ENCODE measurements around the gene LUZP1. TPM values are rescaled to one million over a fixed set of nuclear protein-coding genes. Genes with fewer than 3 reads are reported as not detected.

The LUZP1 gene
- total and polyA plus RNA-seq, 2 experiments from 2014 or later: 23.3 to 27.6 TPM

DNA sequence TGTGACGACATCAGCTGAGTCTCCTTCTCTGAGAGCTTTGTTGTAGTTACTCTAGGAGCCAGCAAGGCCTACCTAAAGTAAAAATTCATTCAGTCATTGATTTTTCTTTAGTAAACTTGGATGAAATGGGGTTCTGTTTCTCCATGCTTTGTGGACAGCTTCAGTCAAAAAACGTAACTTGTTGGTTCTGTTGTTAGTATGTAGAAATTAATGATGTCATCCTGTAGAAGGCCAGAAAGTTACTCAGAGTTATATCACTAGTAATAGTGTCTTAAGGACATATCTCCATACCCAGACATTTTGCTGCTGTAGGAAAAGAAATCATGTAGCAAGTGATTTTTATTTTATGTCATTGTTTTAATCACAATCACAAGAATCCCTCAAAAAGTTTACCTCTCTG lies 106.4 kb downstream of the LUZP1 start:
- Histone ChIP-seq H3K4me3 (no peak overlapping the region), H3K36me3 (replicated peaks; ENCODE audit: insufficient read depth, low read depth) (no peaks in the 10 kb centered on the region), H2AFZ (no peak overlapping the region), H3K9me2 (replicated peaks; ENCODE audit: insufficient read depth) (no peaks in the 10 kb centered on the region), H3K27me3 (no peaks in the 10 kb centered on the region), H3K27ac (no peak overlapping the region), H3K79me2 (peaks cover 29% of the 10 kb centered on the region), H3K9me3 (ENCODE audit: low read depth) (no peaks in the 10 kb centered on the region), H4K20me1 (ENCODE audit: insufficient read depth, poor library complexity, severe bottlenecking) (peaks cover 4% of the 10 kb centered on the region), H3K4me2 (no peak overlapping the region), H3K4me1 (ENCODE audit: insufficient read depth) (no peaks in the 10 kb centered on the region)
- TF ChIP-seq, protein P1, sequence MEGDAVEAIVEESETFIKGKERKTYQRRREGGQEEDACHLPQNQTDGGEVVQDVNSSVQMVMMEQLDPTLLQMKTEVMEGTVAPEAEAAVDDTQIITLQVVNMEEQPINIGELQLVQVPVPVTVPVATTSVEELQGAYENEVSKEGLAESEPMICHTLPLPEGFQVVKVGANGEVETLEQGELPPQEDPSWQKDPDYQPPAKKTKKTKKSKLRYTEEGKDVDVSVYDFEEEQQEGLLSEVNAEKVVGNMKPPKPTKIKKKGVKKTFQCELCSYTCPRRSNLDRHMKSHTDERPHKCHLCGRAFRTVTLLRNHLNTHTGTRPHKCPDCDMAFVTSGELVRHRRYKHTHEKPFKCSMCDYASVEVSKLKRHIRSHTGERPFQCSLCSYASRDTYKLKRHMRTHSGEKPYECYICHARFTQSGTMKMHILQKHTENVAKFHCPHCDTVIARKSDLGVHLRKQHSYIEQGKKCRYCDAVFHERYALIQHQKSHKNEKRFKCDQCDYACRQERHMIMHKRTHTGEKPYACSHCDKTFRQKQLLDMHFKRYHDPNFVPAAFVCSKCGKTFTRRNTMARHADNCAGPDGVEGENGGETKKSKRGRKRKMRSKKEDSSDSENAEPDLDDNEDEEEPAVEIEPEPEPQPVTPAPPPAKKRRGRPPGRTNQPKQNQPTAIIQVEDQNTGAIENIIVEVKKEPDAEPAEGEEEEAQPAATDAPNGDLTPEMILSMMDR (IDR thresholded peaks at IDR 0.05; ENCODE audit: poor library complexity): no peak
- no peak for TF ChIP-seq EZH2 (IDR thresholded peaks at IDR 0.05; ENCODE audit: borderline replicate concordance)
- no peak for TF ChIP-seq EZH2phosphoT487 (IDR thresholded peaks at IDR 0.05; ENCODE audit: low read depth, severe bottlenecking, unreplicated experiment)
- WGBS (ENCODE audit: low lambda C conversion rate, missing lambda C conversion rate): 90% methylated on average over 2 of the region's 2 CpGs
- DNase-seq (ENCODE audit: low spot score): no peak

DNA sequence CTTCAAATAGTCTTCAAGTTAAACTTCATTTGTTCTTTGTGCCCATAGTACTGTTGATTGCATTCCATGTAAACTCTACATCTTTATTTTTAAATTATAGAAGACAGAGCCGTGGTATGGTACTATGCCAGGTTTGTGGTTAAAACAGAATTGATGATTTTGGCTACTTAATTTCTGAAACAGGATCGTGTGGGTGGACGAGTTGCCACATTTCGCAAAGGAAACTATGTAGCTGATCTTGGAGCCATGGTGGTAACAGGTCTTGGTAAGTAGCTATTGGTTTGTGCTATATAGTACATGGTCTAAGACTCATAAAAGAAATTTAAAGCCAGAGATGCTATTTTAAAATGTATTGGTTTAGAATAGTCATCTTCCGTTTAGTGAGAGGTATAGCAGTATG lies 111.4 kb downstream of the LUZP1 start:
- Histone ChIP-seq H3K36me3 (replicated peaks; ENCODE audit: insufficient read depth, low read depth) (no peaks in the 10 kb centered on the region), H3K27ac (no peak overlapping the region)
- WGBS (ENCODE audit: low lambda C conversion rate, missing lambda C conversion rate): 98% methylated on average over 5 of the region's 5 CpGs

DNA sequence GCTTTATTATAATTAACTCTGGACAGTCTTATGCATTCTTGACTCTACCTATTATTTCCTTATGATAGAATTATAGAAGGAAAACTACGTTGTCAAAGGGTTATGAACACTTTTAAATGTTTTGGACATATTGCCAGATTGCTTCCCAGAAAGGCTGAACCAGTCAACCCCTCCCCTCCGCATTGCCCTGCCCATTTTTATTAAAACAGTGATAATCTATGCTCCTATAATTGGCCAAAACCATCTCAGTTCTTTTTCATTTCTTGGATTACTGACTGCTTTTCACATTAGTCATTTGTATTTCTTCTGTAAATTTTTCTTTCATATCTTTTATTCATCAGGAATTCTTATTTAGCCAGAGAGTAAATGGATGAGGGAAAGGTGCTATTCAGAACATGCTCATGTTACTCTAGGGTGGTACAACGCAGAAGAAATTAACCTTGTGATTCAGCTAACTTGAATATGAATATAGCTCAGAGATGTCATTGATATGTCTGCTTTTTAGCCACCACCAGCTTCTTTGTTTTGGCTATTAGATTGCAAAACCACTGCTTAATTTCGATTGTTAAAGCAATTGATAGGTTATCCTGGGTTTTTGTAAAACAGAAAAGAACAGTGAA lies 117.3 kb downstream of the LUZP1 start:
- Histone ChIP-seq H2AFZ (no peak overlapping the region), H3K4me2 (no peak overlapping the region), H4K20me1 (ENCODE audit: insufficient read depth, poor library complexity, severe bottlenecking) (peaks cover 24% of the 10 kb centered on the region), H3K36me3 (replicated peaks; ENCODE audit: insufficient read depth, low read depth) (no peaks in the 10 kb centered on the region), H3K27me3 (no peaks in the 10 kb centered on the region), H3K27ac (no peak overlapping the region), H3K9me2 (replicated peaks; ENCODE audit: insufficient read depth) (no peaks in the 10 kb centered on the region), H3K4me1 (ENCODE audit: insufficient read depth) (no peaks in the 10 kb centered on the region), H3K9me3 (ENCODE audit: low read depth) (no peaks in the 10 kb centered on the region), H3K79me2 (peaks cover 66% of the 10 kb centered on the region), H3K4me3 (no peak overlapping the region)
- TF ChIP-seq EZH2 (IDR thresholded peaks at IDR 0.05; ENCODE audit: borderline replicate concordance) (no peak), EZH2phosphoT487 (IDR thresholded peaks at IDR 0.05; ENCODE audit: low read depth, severe bottlenecking, unreplicated experiment) (no peak)
- TF ChIP-seq, protein P1 (IDR thresholded peaks at IDR 0.05; ENCODE audit: poor library complexity): no peak
- DNase-seq (ENCODE audit: low spot score): no peak
- WGBS (ENCODE audit: low lambda C conversion rate, missing lambda C conversion rate): 93% methylated on average over 4 of the region's 4 CpGs

More for the DNA sequence above, 111.4 kb downstream of the LUZP1 start:
- no peak overlapping the region for H3K4me2 ChIP-seq
- H4K20me1 ChIP-seq (ENCODE audit: insufficient read depth, poor library complexity, severe bottlenecking): peaks cover 6% of the 10 kb centered on the region
- peaks cover 22% of the 10 kb centered on the region for H3K79me2 ChIP-seq
- H3K9me3 ChIP-seq (ENCODE audit: low read depth): no peaks in the 10 kb centered on the region
- DNase-seq (ENCODE audit: low spot score): no peak
- H3K9me2 ChIP-seq (replicated peaks; ENCODE audit: insufficient read depth): no peaks in the 10 kb centered on the region
- H3K27me3 ChIP-seq: no peaks in the 10 kb centered on the region
- no peak overlapping the region for H2AFZ ChIP-seq
- H3K4me3 ChIP-seq: no peak overlapping the region
- TF ChIP-seq EZH2phosphoT487 (IDR thresholded peaks at IDR 0.05; ENCODE audit: low read depth, severe bottlenecking, unreplicated experiment): no peak
- no peak for TF ChIP-seq EZH2 (IDR thresholded peaks at IDR 0.05; ENCODE audit: borderline replicate concordance)
- TF ChIP-seq, protein P1 (IDR thresholded peaks at IDR 0.05; ENCODE audit: poor library complexity): no peak
- H3K4me1 ChIP-seq (ENCODE audit: insufficient read depth): no peaks in the 10 kb centered on the region
